Measurements from ENCODE around the gene COL15A1.

GRCh38 chr9:98953581-98954243, 10.0 kb downstream of the COL15A1 start:
- TF ChIP-seq ZBTB7A (CRISPR knock-in tag; IDR thresholded peaks at IDR 0.05) (no peak), MEIS2 (CRISPR knock-in tag; IDR thresholded peaks at IDR 0.05) (no peak), ZNF280D (CRISPR knock-in tag; IDR thresholded peaks at IDR 0.05) (no peak), JUN (CRISPR knock-in tag; IDR thresholded peaks at IDR 0.05) (no peak), MLLT10 (CRISPR knock-in tag; IDR thresholded peaks at IDR 0.05) (no peak)
- TF ChIP-seq, protein P1, sequence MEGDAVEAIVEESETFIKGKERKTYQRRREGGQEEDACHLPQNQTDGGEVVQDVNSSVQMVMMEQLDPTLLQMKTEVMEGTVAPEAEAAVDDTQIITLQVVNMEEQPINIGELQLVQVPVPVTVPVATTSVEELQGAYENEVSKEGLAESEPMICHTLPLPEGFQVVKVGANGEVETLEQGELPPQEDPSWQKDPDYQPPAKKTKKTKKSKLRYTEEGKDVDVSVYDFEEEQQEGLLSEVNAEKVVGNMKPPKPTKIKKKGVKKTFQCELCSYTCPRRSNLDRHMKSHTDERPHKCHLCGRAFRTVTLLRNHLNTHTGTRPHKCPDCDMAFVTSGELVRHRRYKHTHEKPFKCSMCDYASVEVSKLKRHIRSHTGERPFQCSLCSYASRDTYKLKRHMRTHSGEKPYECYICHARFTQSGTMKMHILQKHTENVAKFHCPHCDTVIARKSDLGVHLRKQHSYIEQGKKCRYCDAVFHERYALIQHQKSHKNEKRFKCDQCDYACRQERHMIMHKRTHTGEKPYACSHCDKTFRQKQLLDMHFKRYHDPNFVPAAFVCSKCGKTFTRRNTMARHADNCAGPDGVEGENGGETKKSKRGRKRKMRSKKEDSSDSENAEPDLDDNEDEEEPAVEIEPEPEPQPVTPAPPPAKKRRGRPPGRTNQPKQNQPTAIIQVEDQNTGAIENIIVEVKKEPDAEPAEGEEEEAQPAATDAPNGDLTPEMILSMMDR (CRISPR knock-in tag; IDR thresholded peaks at IDR 0.05), result no peak
